Measurements from ENCODE around the gene FSHR. TPM values are rescaled to one million over a fixed set of nuclear protein-coding genes. Genes with fewer than 3 reads are reported as not detected.

The FSHR gene
- total RNA-seq, 2 experiments from 2014 or later = not detected

- no peak overlapping the region for H3K4me3 Mint-ChIP-seq
- no peak for DNase-seq
- no peak overlapping the region for H3K27ac Mint-ChIP-seq
- intact Hi-C loops (cut with micrococcal nuclease) = no loop called here
- H3K4me1 Mint-ChIP-seq (ENCODE audit: low read depth) = no peaks in the 10 kb centered on the region
- no peaks in the 10 kb centered on the region for H3K9me3 Mint-ChIP-seq
- H3K27me3 Mint-ChIP-seq (ENCODE audit: low read depth) = no peaks in the 10 kb centered on the region
- CTCF ChIA-PET = no interaction called here
- H3K36me3 Mint-ChIP-seq (ENCODE audit: low read depth) = no peaks in the 10 kb centered on the region
Measured at GRCh38 chr2:49162151-49162550, 7.8 kb upstream of the FSHR start.

GRCh38 chr2:49154891-49155290 is 576 bp upstream of the FSHR start:
- CTCF ChIA-PET = no interaction called here
- no peak overlapping the region for H3K27ac Mint-ChIP-seq
- no peak for DNase-seq
- no peaks in the 10 kb centered on the region for H3K27me3 Mint-ChIP-seq (ENCODE audit: low read depth)
- H3K9me3 Mint-ChIP-seq = peaks cover 1% of the 10 kb centered on the region
- no peaks in the 10 kb centered on the region for H3K36me3 Mint-ChIP-seq (ENCODE audit: low read depth)
- intact Hi-C loops (cut with micrococcal nuclease) = no loop called here
- H3K4me3 Mint-ChIP-seq = no peak overlapping the region
- H3K4me1 Mint-ChIP-seq (ENCODE audit: low read depth) = no peaks in the 10 kb centered on the region

DNA sequence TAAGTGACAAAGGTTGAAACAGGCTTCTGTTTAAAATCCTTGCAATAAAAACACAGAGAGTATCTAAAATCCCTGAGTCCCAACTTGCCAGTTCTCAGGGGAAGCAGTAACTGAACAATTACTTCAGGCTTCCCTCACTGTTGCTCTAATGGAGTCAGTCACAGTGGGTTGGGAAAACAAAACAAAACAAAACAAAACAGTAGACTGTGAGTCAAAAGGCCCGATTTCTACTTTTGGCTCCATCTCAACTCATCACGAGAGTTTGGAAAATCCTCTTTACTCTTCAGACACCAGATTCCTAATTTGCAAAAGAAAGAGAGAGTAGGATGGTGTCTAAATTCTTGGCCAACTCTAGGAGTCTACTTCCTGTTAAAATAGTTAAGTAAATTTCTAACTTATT is 1.1 kb downstream of the FSHR start:
- Mint-ChIP-seq H3K36me3 (ENCODE audit: low read depth) (no peaks in the 10 kb centered on the region), H3K4me3 (no peak overlapping the region), H3K4me1 (ENCODE audit: low read depth) (no peaks in the 10 kb centered on the region), H3K9me3 (peaks cover 1% of the 10 kb centered on the region), H3K27me3 (ENCODE audit: low read depth) (no peaks in the 10 kb centered on the region), H3K27ac (no peak overlapping the region)
- DNase-seq = no peak
- intact Hi-C loops (cut with micrococcal nuclease) = no loop called here
- CTCF ChIA-PET = no interaction called here

DNA sequence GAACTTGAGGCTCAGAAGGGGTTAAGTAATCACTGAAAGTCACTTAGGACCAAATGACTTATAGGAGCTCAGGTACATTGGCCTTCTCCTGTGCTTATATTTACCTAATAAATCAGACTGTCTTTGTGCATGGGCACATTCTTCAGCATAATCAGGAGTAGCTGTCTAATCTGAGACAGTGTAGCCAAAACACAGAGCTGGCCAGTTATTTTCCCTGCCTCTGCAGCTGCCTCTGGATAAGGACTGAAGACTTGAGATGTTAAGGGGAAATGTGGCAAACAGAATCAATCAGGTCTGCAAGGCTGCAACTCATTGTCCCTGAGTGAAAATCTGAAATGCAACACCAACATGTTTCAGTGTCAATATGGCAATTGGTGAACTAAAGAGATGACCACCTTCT is 1.5 kb downstream of the FSHR start:
- no peaks in the 10 kb centered on the region for H3K4me1 Mint-ChIP-seq (ENCODE audit: low read depth)
- no peak overlapping the region for H3K4me3 Mint-ChIP-seq
- intact Hi-C loops (cut with micrococcal nuclease) = no loop called here
- no peaks in the 10 kb centered on the region for H3K27me3 Mint-ChIP-seq (ENCODE audit: low read depth)
- no peak for DNase-seq
- no peaks in the 10 kb centered on the region for H3K36me3 Mint-ChIP-seq (ENCODE audit: low read depth)
- H3K9me3 Mint-ChIP-seq = peaks cover 1% of the 10 kb centered on the region
- no peak overlapping the region for H3K27ac Mint-ChIP-seq
- CTCF ChIA-PET = no interaction called here

GRCh38 chr2:49146401-49146800 is 7.9 kb downstream of the FSHR start:
- Mint-ChIP-seq H3K4me1 (ENCODE audit: low read depth) (no peaks in the 10 kb centered on the region), H3K27me3 (ENCODE audit: low read depth) (no peaks in the 10 kb centered on the region), H3K4me3 (no peak overlapping the region), H3K9me3 (no peaks in the 10 kb centered on the region), H3K27ac (no peak overlapping the region), H3K36me3 (ENCODE audit: low read depth) (no peaks in the 10 kb centered on the region)
- intact Hi-C loops (cut with micrococcal nuclease) = no loop called here
- CTCF ChIA-PET = no interaction called here
- DNase-seq = no peak

DNA sequence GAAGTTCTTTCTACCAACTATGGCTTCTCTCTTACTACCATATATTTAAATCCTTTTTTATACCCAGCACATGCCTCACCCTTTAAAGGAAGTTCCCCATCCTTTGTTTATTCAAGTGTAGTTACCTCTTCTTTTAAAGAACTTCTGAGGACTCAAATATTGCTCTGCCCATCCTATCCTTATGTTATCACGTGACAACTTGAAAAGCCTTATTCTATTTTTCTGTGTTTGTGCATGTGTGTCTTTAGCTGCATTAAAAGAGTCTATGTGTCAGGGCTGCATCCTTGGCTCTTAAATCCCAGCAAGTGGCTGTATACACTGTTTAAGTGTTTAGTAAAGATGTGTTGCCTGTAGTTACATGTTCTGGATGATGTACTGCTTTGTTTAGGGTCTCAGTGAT is 22.5 kb downstream of the FSHR start:
- Mint-ChIP-seq H3K27me3 (ENCODE audit: low read depth) (no peaks in the 10 kb centered on the region), H3K4me1 (ENCODE audit: low read depth) (no peaks in the 10 kb centered on the region), H3K36me3 (ENCODE audit: low read depth) (no peaks in the 10 kb centered on the region), H3K4me3 (no peak overlapping the region), H3K27ac (no peak overlapping the region), H3K9me3 (peaks cover 10% of the 10 kb centered on the region)
- CTCF ChIA-PET = no interaction called here
- DNase-seq = no peak
- intact Hi-C loops (cut with micrococcal nuclease) = no loop called here

DNA sequence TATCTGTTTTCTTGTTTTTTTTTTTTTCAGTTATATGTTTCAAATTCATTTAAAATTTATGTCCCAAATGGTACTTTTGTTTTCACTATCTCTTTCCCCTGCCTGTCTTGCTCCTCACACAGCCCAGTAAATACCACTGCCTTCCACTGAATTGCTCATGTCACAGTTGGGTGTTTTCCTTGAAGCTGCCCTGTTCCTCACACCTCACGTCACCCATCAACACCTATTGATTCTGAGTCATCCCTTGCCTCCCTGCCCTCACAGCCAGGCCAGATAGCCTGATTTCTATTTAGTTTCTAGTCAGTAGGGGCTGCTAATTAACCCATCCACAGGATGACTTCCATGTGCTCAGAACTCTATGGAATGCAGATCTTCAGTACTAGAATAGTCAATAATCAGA is 25.3 kb downstream of the FSHR start:
- H3K27me3 Mint-ChIP-seq (ENCODE audit: low read depth) = no peaks in the 10 kb centered on the region
- intact Hi-C loops (cut with micrococcal nuclease) = no loop called here
- H3K9me3 Mint-ChIP-seq = peaks cover 10% of the 10 kb centered on the region
- no peaks in the 10 kb centered on the region for H3K4me1 Mint-ChIP-seq (ENCODE audit: low read depth)
- CTCF ChIA-PET = no interaction called here
- no peaks in the 10 kb centered on the region for H3K36me3 Mint-ChIP-seq (ENCODE audit: low read depth)
- no peak overlapping the region for H3K27ac Mint-ChIP-seq
- no peak overlapping the region for H3K4me3 Mint-ChIP-seq
- no peak for DNase-seq

- Mint-ChIP-seq H3K36me3 (ENCODE audit: low read depth) (no peaks in the 10 kb centered on the region), H3K27ac (no peak overlapping the region), H3K9me3 (peaks cover 3% of the 10 kb centered on the region), H3K4me1 (ENCODE audit: low read depth) (no peaks in the 10 kb centered on the region), H3K4me3 (no peak overlapping the region), H3K27me3 (ENCODE audit: low read depth) (no peaks in the 10 kb centered on the region)
- no peak for DNase-seq
- CTCF ChIA-PET = no interaction called here
- intact Hi-C loops (cut with micrococcal nuclease) = no loop called here
Measured at GRCh38 chr2:49123600-49123999, 30.7 kb downstream of the FSHR start.

GRCh38 chr2:49122107-49122506 is 32.2 kb downstream of the FSHR start:
- H3K36me3 Mint-ChIP-seq (ENCODE audit: low read depth) = no peaks in the 10 kb centered on the region
- no peak overlapping the region for H3K4me3 Mint-ChIP-seq
- H3K27ac Mint-ChIP-seq = no peak overlapping the region
- H3K9me3 Mint-ChIP-seq = peaks cover 5% of the 10 kb centered on the region
- intact Hi-C loops (cut with micrococcal nuclease) = no loop called here
- CTCF ChIA-PET = no interaction called here
- H3K4me1 Mint-ChIP-seq (ENCODE audit: low read depth) = no peaks in the 10 kb centered on the region
- H3K27me3 Mint-ChIP-seq (ENCODE audit: low read depth) = no peaks in the 10 kb centered on the region
- DNase-seq = no peak

DNA sequence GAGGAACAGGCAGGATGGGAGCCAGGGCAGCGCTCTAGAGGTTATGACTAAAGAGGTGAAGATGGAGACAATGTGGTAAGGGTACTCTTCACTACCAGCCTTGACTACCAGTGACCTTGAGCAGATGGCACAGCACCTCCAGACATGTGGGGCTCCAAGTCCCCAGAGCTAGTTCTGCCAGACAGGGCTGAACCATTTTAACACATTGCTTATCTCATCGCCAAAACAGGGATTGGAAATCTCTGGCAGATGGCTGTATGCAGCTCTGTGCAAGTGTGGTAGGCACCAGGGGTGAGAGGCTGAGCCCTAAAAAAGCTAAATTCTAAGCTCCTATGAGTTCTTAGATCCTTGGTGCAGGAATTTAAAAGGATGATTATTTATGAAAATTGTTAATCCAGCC is 41.3 kb downstream of the FSHR start:
- no peaks in the 10 kb centered on the region for H3K4me1 Mint-ChIP-seq (ENCODE audit: low read depth)
- intact Hi-C loops (cut with micrococcal nuclease) = no loop called here
- H3K36me3 Mint-ChIP-seq (ENCODE audit: low read depth) = no peaks in the 10 kb centered on the region
- H3K4me3 Mint-ChIP-seq = no peak overlapping the region
- DNase-seq = no peak
- no peaks in the 10 kb centered on the region for H3K27me3 Mint-ChIP-seq (ENCODE audit: low read depth)
- H3K9me3 Mint-ChIP-seq = peaks cover 7% of the 10 kb centered on the region
- CTCF ChIA-PET = no interaction called here
- no peak overlapping the region for H3K27ac Mint-ChIP-seq

GRCh38 chr2:49111456-49111855 is 42.9 kb downstream of the FSHR start:
- CTCF ChIA-PET = no interaction called here
- Mint-ChIP-seq H3K4me1 (ENCODE audit: low read depth) (no peaks in the 10 kb centered on the region), H3K9me3 (peaks cover 4% of the 10 kb centered on the region), H3K4me3 (no peak overlapping the region), H3K36me3 (ENCODE audit: low read depth) (no peaks in the 10 kb centered on the region), H3K27ac (no peak overlapping the region), H3K27me3 (ENCODE audit: low read depth) (no peaks in the 10 kb centered on the region)
- DNase-seq = no peak
- intact Hi-C loops (cut with micrococcal nuclease) = no loop called here

- H3K27ac Mint-ChIP-seq = no peak overlapping the region
- intact Hi-C loops (cut with micrococcal nuclease) = no loop called here
- CTCF ChIA-PET = interaction anchor here (0.7 kb wide), 1 partner anchor 1295 kb away, joined by 3 read pairs; no protein-coding TSS in a partner anchor
Measured at GRCh38 chr2:49111006-49111405, 43.3 kb downstream of the FSHR start.

GRCh38 chr2:49110571-49110970 is 43.7 kb downstream of the FSHR start:
- CTCF ChIA-PET = interaction anchor here (0.7 kb wide), 1 partner anchor 1295 kb away, joined by 3 read pairs; no protein-coding TSS in a partner anchor
- DNase-seq = no peak
- Mint-ChIP-seq H3K4me1 (ENCODE audit: low read depth) (no peaks in the 10 kb centered on the region), H3K9me3 (peaks cover under 1% of the 10 kb centered on the region), H3K27ac (no peak overlapping the region), H3K36me3 (ENCODE audit: low read depth) (no peaks in the 10 kb centered on the region), H3K4me3 (no peak overlapping the region), H3K27me3 (ENCODE audit: low read depth) (no peaks in the 10 kb centered on the region)
- intact Hi-C loops (cut with micrococcal nuclease) = no loop called here

More at GRCh38 chr2:49111006-49111405, 43.3 kb downstream of the FSHR start:
- DNase-seq = no peak
- H3K4me3 Mint-ChIP-seq = no peak overlapping the region
- no peaks in the 10 kb centered on the region for H3K36me3 Mint-ChIP-seq (ENCODE audit: low read depth)
- H3K9me3 Mint-ChIP-seq = peaks cover 4% of the 10 kb centered on the region
- no peaks in the 10 kb centered on the region for H3K4me1 Mint-ChIP-seq (ENCODE audit: low read depth)
- no peaks in the 10 kb centered on the region for H3K27me3 Mint-ChIP-seq (ENCODE audit: low read depth)

GRCh38 chr2:49108851-49109250 is 45.5 kb downstream of the FSHR start:
- CTCF ChIA-PET = no interaction called here
- intact Hi-C loops (cut with micrococcal nuclease) = no loop called here
- Mint-ChIP-seq H3K4me1 (ENCODE audit: low read depth) (no peaks in the 10 kb centered on the region), H3K4me3 (no peak overlapping the region), H3K36me3 (ENCODE audit: low read depth) (no peaks in the 10 kb centered on the region), H3K9me3 (no peaks in the 10 kb centered on the region), H3K27me3 (ENCODE audit: low read depth) (no peaks in the 10 kb centered on the region), H3K27ac (no peak overlapping the region)
- DNase-seq = no peak
